Hepatocyte (in vitro differentiated cells): ENCODE measurements around the gene PIWIL4.

Experiments
- CTCF ChIP-seq: fragments of 200-600 bp; sonication (generic); IDR thresholded peaks from 2 replicates; pipeline ENCODE4 v1.5.1; 2016; ENCODE audit warnings: antibody characterized with exemption, mild to moderate bottlenecking; ENCODE audit not compliant: poor library complexity
- EZH2 ChIP-seq: fragments of 200-600 bp; sonication (generic); IDR thresholded peaks from 2 replicates; pipeline ENCODE4 v1.6.1; 2016; ENCODE audit warnings: antibody characterized with exemption, mild to moderate bottlenecking, borderline replicate concordance
- EZH2phosphoT487 ChIP-seq: fragments of 200-600 bp; sonication (generic); IDR thresholded peaks from one replicate; pipeline ENCODE4 v1.6.1; 2018; ENCODE audit warnings: antibody characterized with exemption, mild to moderate bottlenecking, low read depth, moderate library complexity; ENCODE audit not compliant: unreplicated experiment, severe bottlenecking

DNA sequence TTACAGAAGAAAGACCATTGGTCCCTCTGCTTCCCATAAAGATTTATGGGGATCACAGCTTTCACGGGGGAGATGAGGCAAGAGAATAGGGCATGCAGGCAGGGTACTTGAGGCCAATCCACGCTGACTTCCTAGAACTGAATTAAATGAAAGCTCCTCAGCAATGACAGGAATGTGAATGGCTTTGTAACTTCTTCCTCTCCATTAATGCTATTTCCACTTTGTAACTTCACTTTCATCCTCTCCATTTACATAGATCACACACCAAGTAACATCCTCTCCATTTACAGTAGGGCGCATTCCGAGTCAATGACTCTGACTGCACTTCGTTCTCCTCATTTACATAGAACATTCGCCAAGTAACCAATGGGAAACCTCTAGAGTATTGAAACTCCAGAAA lies 89.8 kb downstream of the PIWIL4 start:
- TF ChIP-seq CTCF (no peak), EZH2 (no peak), EZH2phosphoT487 (no peak)
